IPS-NIHi11 (cell line): ENCODE data around the gene CDH22.
A peak's percentile ranks its signal among the peaks of the same experiment; 100 is the strongest.

ENCODE experiments used
- DNase-seq: peaks from one replicate; pipeline ENCODE4 v3.0.0; 2012; ENCODE audit warnings: mixed read lengths, low spot score

CDH22 gene

DNA sequence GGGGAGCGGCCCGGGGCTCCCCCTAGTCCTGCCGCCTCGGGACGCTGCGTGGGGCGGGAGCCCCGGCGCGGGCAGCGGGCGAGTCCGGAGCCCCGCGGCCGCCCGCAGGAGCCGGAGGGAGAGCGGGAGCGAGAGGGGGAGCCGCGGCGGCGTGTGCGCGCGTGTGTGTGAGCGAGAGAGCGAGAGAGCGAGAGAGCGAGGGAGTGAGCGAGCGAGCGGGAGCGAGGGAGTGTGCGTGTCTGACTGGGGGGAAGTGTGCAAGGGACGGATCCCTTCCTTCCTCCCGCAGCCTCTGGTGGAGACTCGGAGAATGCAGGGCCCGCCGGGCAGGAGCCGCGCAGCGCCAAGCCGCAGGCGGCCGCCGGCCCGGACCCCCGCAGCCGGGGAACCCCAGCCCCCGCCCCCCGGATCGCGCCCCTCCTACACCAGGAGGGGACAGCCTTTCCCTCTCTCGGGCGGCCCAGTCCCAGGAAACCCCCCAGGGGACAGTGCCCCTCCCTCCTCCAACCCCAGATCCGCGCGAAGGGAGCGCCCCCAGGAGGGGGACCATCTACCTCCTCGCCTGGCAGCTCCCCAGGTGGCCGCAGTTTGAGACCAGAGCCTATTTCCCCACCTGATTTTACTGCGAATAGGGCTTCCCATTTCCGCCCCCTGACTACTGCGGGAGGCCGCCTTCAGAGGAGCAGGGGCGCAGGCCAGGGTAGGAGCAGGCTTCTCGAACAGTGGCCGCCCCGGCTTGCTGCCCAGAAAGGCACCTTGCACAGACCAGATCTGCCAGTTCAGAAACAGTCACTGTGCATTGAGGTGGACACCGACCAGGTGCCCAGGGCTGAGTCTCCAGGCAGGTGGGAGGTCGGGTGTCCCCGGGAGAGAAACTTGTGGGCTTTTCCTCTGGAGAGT, at the start of gene CDH22:
Gene CDH22, minus strand, starts transcription at position 241 of the 900 bp plus-strand sequence. CDS start 57,204 bp downstream, outside the sequence.
- peak; percentile 83 for DNase-seq

DNA sequence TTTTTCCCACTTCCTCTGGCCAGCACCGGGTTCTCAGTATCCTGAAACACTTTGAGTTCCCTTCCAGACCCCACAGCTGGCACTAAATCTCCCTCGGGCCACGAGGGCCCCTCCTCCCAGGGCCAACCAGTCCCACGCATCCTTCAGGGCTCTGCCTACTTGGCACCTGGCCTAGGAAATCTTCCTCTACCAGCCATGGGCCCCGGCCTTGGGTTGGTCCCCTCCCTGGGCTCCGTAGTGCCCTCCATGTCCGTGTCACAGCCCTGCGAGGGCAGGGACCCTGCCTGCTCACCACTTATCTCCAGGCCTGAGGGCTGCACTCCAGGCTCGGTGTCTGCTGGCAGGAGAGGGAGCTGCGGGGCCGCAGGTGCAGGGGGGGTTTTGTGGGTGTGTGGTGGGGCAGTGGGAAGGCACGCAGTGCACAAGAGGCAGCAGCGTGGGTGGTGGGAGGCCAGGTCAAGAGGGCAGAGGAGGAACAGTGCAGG, 48.8 kb upstream of the CDH22 start:
- DNase-seq, result no peak

GRCh38 chr20:46356195-46357029, 48.1 kb upstream of the CDH22 start:
- DNase-seq, result no peak

GRCh38 chr20:46355778-46356177, 47.5 kb upstream of the CDH22 start:
- no peak for DNase-seq

DNA sequence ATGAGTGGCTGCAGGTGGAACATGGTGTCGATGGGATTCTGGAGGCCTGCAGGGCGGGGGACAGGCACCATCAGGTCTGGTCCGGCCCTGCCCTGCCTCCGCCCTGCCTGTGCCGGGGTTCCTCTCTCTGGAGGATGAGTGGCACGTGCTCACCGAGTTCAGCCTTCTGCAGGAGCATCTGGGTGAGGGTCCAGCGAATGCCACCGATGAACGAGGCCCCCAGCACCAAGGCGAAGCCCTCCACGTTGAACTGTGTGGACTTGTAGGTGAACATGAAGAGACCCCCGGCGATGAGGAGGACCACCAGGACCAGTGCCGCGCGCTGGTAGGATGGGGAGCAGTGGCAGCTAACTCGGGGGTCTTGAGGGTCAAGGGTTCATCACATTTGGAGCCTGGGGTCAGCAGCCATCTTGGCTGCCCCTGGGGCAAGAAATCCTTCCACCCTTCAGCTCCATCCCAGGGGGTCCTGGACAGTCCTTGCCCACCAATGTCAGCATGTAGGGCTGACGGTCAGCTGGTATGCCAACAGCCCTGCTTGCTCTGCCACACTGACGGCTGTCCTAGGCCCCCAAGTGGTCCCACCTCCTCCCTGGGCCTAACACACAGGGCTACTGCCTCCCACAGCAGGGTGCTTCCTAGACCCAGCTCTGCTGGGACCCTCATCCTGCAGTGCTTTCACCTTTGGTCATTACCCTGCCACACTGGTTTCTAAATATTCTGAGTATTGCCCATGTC, 46.8 kb upstream of the CDH22 start:
- DNase-seq, result no peak

GRCh38 chr20:46354207-46354555, 45.9 kb upstream of the CDH22 start:
- no peak for DNase-seq

- no peak for DNase-seq
Observed at GRCh38 chr20:46353500-46354206, 45.4 kb upstream of the CDH22 start.

- DNase-seq, result no peak
Observed at GRCh38 chr20:46352370-46352938, 44.2 kb upstream of the CDH22 start.

GRCh38 chr20:46351357-46352058, 43.2 kb upstream of the CDH22 start:
- no peak for DNase-seq

DNA sequence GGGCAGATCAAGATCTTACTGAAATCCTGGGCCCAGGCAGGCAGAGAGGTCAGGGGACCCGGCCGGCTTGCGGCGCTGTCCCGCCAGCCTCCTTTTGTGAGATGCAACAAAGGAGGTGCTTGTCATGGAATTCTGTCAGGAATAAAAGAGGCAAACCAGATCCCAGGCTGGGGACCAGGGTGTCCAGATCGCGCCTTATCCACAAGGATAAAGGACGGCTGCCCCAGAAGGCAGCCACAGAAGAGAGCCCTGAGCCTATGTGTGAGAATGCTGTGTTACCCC, 42.6 kb upstream of the CDH22 start:
- peak; percentile 53 for DNase-seq

GRCh38 chr20:46350201-46350985, 42.1 kb upstream of the CDH22 start:
- DNase-seq, result peak; percentile 36

DNA sequence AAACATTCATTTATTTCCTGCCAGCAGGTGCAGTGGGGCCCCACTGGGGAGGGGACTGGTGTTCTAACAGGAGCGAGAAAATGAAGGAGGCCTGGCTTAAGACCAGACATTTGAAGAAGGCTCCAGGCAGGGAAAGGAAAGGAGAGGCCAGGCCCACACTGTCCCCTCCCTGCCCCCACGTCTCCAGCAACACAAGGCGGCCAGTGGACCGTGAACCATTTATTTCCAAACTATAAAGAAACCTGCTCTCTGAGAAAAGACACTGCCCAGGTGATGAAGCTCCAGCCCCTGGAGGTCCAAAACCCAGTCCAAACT, 41.4 kb upstream of the CDH22 start:
- DNase-seq, result no peak

DNA sequence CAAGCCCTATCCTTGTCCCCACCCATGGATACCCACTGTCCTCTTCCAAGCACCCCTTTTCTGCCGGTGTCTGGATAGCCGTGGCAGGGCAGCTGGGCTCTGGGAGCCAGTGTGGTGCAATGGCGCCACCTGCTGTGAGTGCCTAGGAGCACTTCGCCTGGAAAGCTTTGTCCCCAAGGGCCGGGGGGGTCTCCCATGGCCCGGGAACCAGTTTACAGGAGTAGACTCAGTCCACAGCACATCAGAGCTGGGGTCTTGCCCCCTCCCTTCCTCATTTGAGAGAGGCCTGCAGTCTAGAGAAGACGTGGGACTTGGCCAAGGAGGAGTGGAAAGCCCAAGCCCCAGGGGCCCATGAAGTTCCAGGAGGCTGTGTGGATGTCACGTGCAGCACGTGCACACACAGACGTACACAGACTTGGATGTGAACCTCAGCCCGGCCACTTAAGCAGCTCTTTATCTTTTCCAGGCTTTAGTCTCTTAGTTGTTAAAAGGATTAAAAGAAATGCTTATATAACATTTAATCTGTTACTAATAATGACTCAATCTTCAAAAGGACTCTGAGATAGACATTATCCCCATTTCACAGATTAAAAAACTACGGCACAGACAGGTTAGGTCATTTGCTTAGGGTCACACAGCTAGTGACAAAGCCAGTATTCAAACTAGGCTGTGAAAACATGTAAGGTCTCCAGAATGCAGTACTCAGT, 40.9 kb upstream of the CDH22 start:
- DNase-seq, result peak; percentile 86

- peak; percentile 70 for DNase-seq
Observed at GRCh38 chr20:46347841-46348803, 39.8 kb upstream of the CDH22 start.

- no peak for DNase-seq
Observed at GRCh38 chr20:46346770-46347169, 38.5 kb upstream of the CDH22 start.

DNA sequence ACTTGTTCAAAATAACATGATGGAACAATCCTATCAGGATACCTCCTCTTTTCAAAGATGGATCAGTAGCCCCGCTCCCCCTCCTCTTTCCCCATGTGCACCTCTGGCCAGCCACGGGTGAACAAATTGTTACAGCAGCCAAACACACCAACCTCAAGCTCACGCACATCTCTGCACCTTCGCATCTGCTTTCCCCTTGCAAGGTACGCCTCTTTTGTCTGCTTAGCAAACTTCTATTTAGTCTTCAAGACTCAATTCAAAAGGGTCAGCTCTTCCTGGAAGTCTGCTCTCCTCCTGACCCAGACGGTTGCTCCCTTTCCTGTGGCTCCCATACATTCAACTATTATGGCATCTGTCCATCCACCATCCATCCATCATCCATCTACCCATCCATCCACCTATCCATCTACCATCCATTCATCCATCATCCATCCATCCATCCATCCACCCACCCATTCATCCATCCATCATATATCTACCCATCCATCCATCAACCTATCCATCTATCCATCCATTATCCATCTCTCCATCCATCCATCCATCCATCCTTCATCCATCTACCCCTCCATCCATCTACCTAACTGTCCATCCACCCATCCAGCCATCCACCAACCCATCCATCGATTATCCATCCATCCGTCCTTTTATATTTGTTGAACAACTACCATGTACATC, 36.3 kb upstream of the CDH22 start:
- DNase-seq, result no peak

DNA sequence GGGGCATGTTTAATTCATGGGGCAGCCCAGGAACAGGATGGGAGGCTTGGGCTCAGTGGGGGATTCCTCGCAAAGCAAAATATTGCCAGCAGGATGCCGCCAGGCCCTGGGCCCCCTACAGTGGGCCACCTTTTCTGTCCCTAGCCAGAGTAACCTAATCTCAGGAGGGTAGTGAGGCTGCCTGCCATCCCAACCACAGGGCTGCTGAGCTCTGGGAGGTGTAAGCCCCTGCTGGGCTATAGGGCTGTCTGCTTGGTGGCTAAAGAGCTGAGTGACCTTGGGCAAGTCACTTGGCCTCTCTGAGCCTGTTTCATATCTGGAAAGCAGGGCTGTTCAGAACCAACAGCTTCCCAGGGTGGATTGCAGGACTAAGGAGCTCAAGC, 35.7 kb upstream of the CDH22 start:
- DNase-seq, result no peak
